GM12878 (cell line): Measurements from ENCODE around the gene HDGF. TPM values are rescaled to one million over a fixed set of nuclear protein-coding genes. Genes with fewer than 3 reads are reported as not detected.

Experiments used
- ATAC-seq: fragments of 200-7000 bp; cut with Tn5 transposase; 3 replicates; pipeline ENCODE4 v1.9.1; 2020; ENCODE audit warnings: mild to moderate bottlenecking, moderate library complexity
- BruUV-seq: library from RNA; stranded (reverse); fragments of 400-500 nt; replicated peaks from 2 replicates; lab custom pipeline; 2021; lab: Mats Ljungman, UMichigan
- CTCF ChIA-PET: fragments of 300-600 bp; sonication (Branson Sonifier 250); formaldehyde crosslinking; extraction: SDS; loops from one replicate; lab custom pipeline; 2021; ENCODE audit warnings: inconsistent platforms; lab: Yijun Ruan, JAX
- POLR2A ChIA-PET: fragments of 350-600 bp; formaldehyde crosslinking; extraction: SDS; loops from one replicate; lab custom pipeline; 2021; ENCODE audit warnings: inconsistent platforms; lab: Charles Lee
- RAD21 ChIA-PET: fragments of 300-600 bp; sonication (Branson Sonifier 250); formaldehyde crosslinking; loops from one replicate; lab custom pipeline; 2023; ENCODE audit warnings: antibody characterized with exemption; ENCODE audit not compliant: unreplicated experiment; lab: Charles Lee
- SMC1A ChIA-PET: fragments of 300-600 bp; sonication (Branson Sonifier 250); formaldehyde crosslinking; loops from one replicate; lab custom pipeline; 2023; ENCODE audit not compliant: unreplicated experiment, uncharacterized antibody; lab: Charles Lee
- DNase-seq: peaks from one replicate; pipeline ENCODE4 v3.0.0-alpha.2; 2011; ENCODE audit warnings: low read depth, low spot score
- FAIRE-seq: peaks from 3 replicates; lab custom pipeline; 2011; peaks lifted over from hg19 to GRCh38; lab: Jason Lieb, UNC
- H2AFZ ChIP-seq: 2 replicates; pipeline ENCODE4 v1.6.0; 2011; ENCODE audit warnings: low read depth, low read length, control low read depth; ENCODE audit not compliant: control insufficient read depth
- H3K27ac ChIP-seq: 2 replicates; pipeline ENCODE4 v1.5.1; 2011; ENCODE audit warnings: control low read depth; ENCODE audit not compliant: control insufficient read depth, insufficient read depth
- H3K27me3 ChIP-seq, 2 experiments: replicated peaks in 1 of 2; 2 replicates each; pipeline versions ENCODE4 v1.6.0 to v1.6.1; 2011; ENCODE audit warnings: low read length in 1 of 2; ENCODE audit not compliant: control insufficient read depth in 2 of 2, insufficient read depth in 2 of 2
- H3K36me3 ChIP-seq, 2 experiments: 2 replicates each; pipeline ENCODE4 v1.5.1; 2011; ENCODE audit warnings: low read length in 1 of 2; ENCODE audit not compliant: control insufficient read depth in 2 of 2, insufficient read depth in 2 of 2
- H3K4me1 ChIP-seq: 2 replicates; pipeline ENCODE4 v1.6.1; 2011; ENCODE audit warnings: mild to moderate bottlenecking, low read length, moderate library complexity, mixed read lengths; ENCODE audit not compliant: control insufficient read depth, insufficient read depth
- H3K4me2 ChIP-seq: 2 replicates; pipeline ENCODE4 v1.6.0; 2011; ENCODE audit warnings: control low read depth; ENCODE audit not compliant: control insufficient read depth, insufficient read depth
- H3K4me3 ChIP-seq: fragments of 200-600 bp; sonication (generic); 2 replicates; pipeline ENCODE4 v1.5.1; 2016
- H3K79me2 ChIP-seq: 2 replicates; pipeline ENCODE4 v1.6.0; 2011; ENCODE audit warnings: low read length; ENCODE audit not compliant: control insufficient read depth, insufficient read depth
- H3K9ac ChIP-seq: 2 replicates; pipeline ENCODE4 v1.8.0; 2011; ENCODE audit warnings: low read length, control low read depth, mixed read lengths; ENCODE audit not compliant: control insufficient read depth, insufficient read depth
- H3K9me3 ChIP-seq: replicated peaks from 3 replicates; pipeline ENCODE4 v1.5.1; 2011; ENCODE audit warnings: mild to moderate bottlenecking, low read length; ENCODE audit not compliant: control insufficient read depth, insufficient read depth
- H4K20me1 ChIP-seq: 2 replicates; pipeline ENCODE4 v1.6.0; 2011; ENCODE audit not compliant: control insufficient read depth, insufficient read depth
- CTCF ChIP-seq, 3 experiments: IDR thresholded peaks in 2 of 3; conservative IDR thresholded peaks in 1 of 3; 2 replicates each; pipeline ENCODE4 v1.5.1; 2011; ENCODE audit warnings: low read depth in 3 of 3, low read length in 3 of 3, mild to moderate bottlenecking in 3 of 3, control low read depth in 2 of 3, moderate library complexity in 2 of 3, inconsistent platforms in 1 of 3, mixed read lengths in 1 of 3; ENCODE audit not compliant: control insufficient read depth in 2 of 3, insufficient read depth in 1 of 3; ENCODE audit errors: extremely low read depth in 1 of 3
- FOXK2 ChIP-seq: fragments of 450-650 bp; IDR thresholded peaks from 2 replicates; pipeline ENCODE4 v1.6.1; 2017; ENCODE audit warnings: mild to moderate bottlenecking, moderate library complexity
- HDGF ChIP-seq: fragments of 450-650 bp; IDR thresholded peaks from 2 replicates; pipeline ENCODE4 v1.6.1; 2016; ENCODE audit warnings: antibody characterized with exemption
- IKZF1 ChIP-seq: fragments of 450-650 bp; conservative IDR thresholded peaks from 2 replicates; pipeline ENCODE4 v1.6.1; 2017; ENCODE audit warnings: antibody characterized with exemption, mild to moderate bottlenecking
- LARP7 ChIP-seq: fragments of 450-650 bp; IDR thresholded peaks from 2 replicates; pipeline ENCODE4 v1.6.1; 2017; ENCODE audit warnings: mild to moderate bottlenecking
- MXI1 ChIP-seq: fragments of 150-350 bp; IDR thresholded peaks from 2 replicates; pipeline ENCODE4 v1.6.1; 2011; ENCODE audit warnings: low read depth, mild to moderate bottlenecking, inconsistent platforms, low read length, improper control_type of control experiment
- NBN ChIP-seq: fragments of 450-650 bp; IDR thresholded peaks from 2 replicates; pipeline ENCODE4 v1.6.1; 2016
- NKRF ChIP-seq: fragments of 450-650 bp; conservative IDR thresholded peaks from 2 replicates; pipeline ENCODE4 v1.6.1; 2017; ENCODE audit warnings: mild to moderate bottlenecking, moderate library complexity
- SMARCA5 ChIP-seq: fragments of 450-650 bp; IDR thresholded peaks from 2 replicates; pipeline ENCODE4 v1.6.1; 2017; ENCODE audit warnings: mild to moderate bottlenecking
- STAT3 ChIP-seq: IDR thresholded peaks from 2 replicates; pipeline ENCODE4 v1.6.1; 2011; ENCODE audit warnings: low read depth, low read length, improper control_type of control experiment
- USF1 ChIP-seq: IDR thresholded peaks from 2 replicates; pipeline ENCODE4 v1.6.1; 2011; ENCODE audit warnings: borderline replicate concordance, low read depth, mild to moderate bottlenecking, moderate library complexity, mixed read lengths, low read length; ENCODE audit not compliant: insufficient read depth; ENCODE audit errors: extremely low read length
- ZBTB11 ChIP-seq: fragments of 450-650 bp; formaldehyde crosslinking; IDR thresholded peaks from 2 replicates; pipeline ENCODE4 v1.5.0; 2022; ENCODE audit warnings: mild to moderate bottlenecking, missing genetic modification characterization
- ZNF274 ChIP-seq: IDR thresholded peaks from one replicate; pipeline ENCODE4 v1.8.0; 2011; ENCODE audit not compliant: insufficient read length, insufficient read depth
- WGBS: methylation state at CpG from one replicate; pipeline ENCODE4 v1.1.6; 2016; ENCODE audit warnings: low lambda C conversion rate; ENCODE audit not compliant: insufficient replicate concordance, insufficient coverage; ENCODE audit errors: missing lambda C conversion rate; 5-methylcytosine and 5-hydroxymethylcytosine counted together
- in situ Hi-C: fragments of 300-500 bp; cut with MboI; formaldehyde crosslinking; loops from 9 replicates; pipeline ENCODE4 v1.14.3; 2018; ENCODE audit warnings: mixed read lengths
- intact Hi-C: fragments of 100-400 bp; cut with micrococcal nuclease; formaldehyde crosslinking; loops from one replicate; pipeline ENCODE4 v1.14.2; 2022; ENCODE audit not compliant: unreplicated experiment
- polyA plus RNA-seq, 11 experiments: library from polyadenylated mRNA; depleted of rRNA in 4 of 11; unstranded in 6 of 11; stranded (reverse) in 5 of 11; fragments of >200 nt; fragmentation: Nextera tagmentation in 4 of 11; fragmentation: Illumina TruSeq in 1 of 11; extraction: Ambion mirVana in 4 of 11; extraction: Trizol in 1 of 11; gene quantifications; 1 replicate in 1 of 11; 2 replicates in 10 of 11; pipeline versions ENCODE4 v1.2.1 to v1.2.3, GENCODE V29; 2011 to 2016; ENCODE audit warnings: inconsistent platforms in 2 of 11, missing spikeins in 2 of 11, low read depth in 1 of 11
- total RNA-seq, 4 experiments: library from RNA; depleted of rRNA in 3 of 4; stranded (reverse); fragments of >200 nt in 3 of 4; fragmentation: Illumina TruSeq in 1 of 4; extraction: Trizol in 1 of 4; gene quantifications; 2 replicates each; pipeline versions ENCODE4 v1.2.1 to v1.2.3, GENCODE V29; 2013 to 2021

The HDGF gene
- total and polyA plus RNA-seq, 10 of the 15 experiments (the other 5 are each of a cell fraction or from before 2014, with no cell fraction given), result 28.3 to 372 (median 209) TPM

DNA sequence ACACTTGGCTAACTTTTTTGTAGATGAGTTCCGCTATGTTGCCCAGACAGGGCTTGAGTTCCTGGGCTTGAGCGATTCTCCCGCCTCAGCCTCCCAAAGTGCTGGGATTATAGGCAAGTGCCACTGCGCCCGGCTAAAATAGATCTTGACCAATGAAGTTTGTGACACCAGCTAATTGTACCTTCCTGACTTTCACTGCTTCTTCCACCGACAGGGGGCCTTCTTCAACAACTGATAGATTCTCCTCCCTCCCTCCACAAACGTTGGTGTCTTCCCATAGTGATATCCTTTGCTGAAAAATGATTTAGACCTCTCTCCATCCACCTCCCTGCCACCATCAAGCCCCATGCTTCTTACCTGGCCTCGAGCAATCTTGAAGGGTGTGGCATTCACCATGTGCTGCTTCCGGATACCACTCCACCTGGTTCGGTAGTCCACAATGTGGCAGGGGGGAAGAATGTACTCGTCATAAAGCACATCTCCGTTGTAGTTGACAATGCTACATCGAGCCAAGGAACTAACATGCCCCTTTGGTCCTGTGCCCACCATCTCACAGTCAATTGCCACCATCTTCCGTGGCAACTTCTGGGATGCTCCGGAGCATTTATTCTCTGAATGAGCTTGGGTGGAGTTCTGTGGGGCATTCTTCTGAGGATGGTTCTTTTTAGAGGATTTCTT lies 24.8 kb downstream of the HDGF start:
- CTCF ChIA-PET, result interaction anchor here (0.6 to 11.2 kb wide), 70 partner anchors 10 to 449 kb away, joined by 3 to 433 read pairs (median 6); partner anchors contain the start of genes CRABP2, HAPLN2, HDGF and INSRR
- in situ Hi-C loops, result no loop called here
- H3K27me3 ChIP-seq, result no peaks in the 10 kb centered on the region
- POLR2A ChIA-PET, result interaction anchor here (0.6 to 7.0 kb wide), 11 partner anchors 13 to 157 kb away, joined by 3 to 75 read pairs (median 8); partner anchors contain the start of genes HDGF, MRPL24, NTRK1 and PRCC
- H3K36me3 ChIP-seq, result peaks cover 12 to 26% of the 10 kb centered on the region in 2 experiments
- SMC1A ChIA-PET, result interaction anchor here (0.6 to 10.0 kb wide), 44 partner anchors 11 to 269 kb away, joined by 3 to 168 read pairs (median 7); partner anchors contain the start of genes CRABP2, HDGF, INSRR and MRPL24
- H3K4me2 ChIP-seq, result peak overlapping the region; percentile 99
- peaks cover 77% of the 10 kb centered on the region for H3K79me2 ChIP-seq
- peaks cover 14% of the 10 kb centered on the region for H3K4me1 ChIP-seq
- under 1% methylated on average over 15 of the region's 15 CpGs for WGBS
- FAIRE-seq (peak; percentile 27), DNase-seq (no peak), ATAC-seq (peak; percentile 49)
- H4K20me1 ChIP-seq, result peaks cover 7% of the 10 kb centered on the region
- peak overlapping the region; percentile 100 for H3K4me3 ChIP-seq
- peak overlapping the region; percentile 98 for H3K9ac ChIP-seq
- H3K9me3 ChIP-seq, result no peaks in the 10 kb centered on the region
- BruUV-seq, result no TSS peak
- intact Hi-C loops, result loop anchor here (1.0 to 10.0 kb wide), 6 partner anchors 26 to 164 kb away; partner anchors contain the start of gene NTRK1
- RAD21 ChIA-PET, result interaction anchor here (0.6 to 7.1 kb wide), 41 partner anchors 14 to 455 kb away, joined by 3 to 173 read pairs (median 7); partner anchors contain the start of genes CRABP2, HDGF, INSRR and MRPL24
- H3K27ac ChIP-seq, result peak overlapping the region; percentile 91
- H2AFZ ChIP-seq, result no peak overlapping the region
- TF ChIP-seq NKRF, result 0 out of 2 replicates have a peak, but pooled peaks have one; percentile 45
- TF ChIP-seq USF1, result no peak
- TF ChIP-seq MXI1, result peak; percentile 33; the same call in 1 of the 2 replicates
- peak; percentile 36; the same call in 1 of the 2 replicates for TF ChIP-seq NBN
- TF ChIP-seq FOXK2, result no peak
- peak; percentile 71 to 75 (median 72) for TF ChIP-seq CTCF (IDR thresholded peaks at IDR 0.05 in 2 of 3, conservative IDR thresholded peaks at IDR 0.05 in 1 of 3; ENCODE audit: control insufficient read depth in 2 of 3, extremely low read depth in 1 of 3, insufficient read depth in 1 of 3, low read depth in 3 of 3, low read length in 3 of 3)
- TF ChIP-seq HDGF, result peak; percentile 67; the same call in 1 of the 2 replicates
- TF ChIP-seq ZNF274, result no peak
- TF ChIP-seq IKZF1, result 0 out of 2 replicates have a peak, but pooled peaks have one; percentile 7
- TF ChIP-seq ZBTB11 (CRISPR knock-in tag), result no peak
- peak; percentile 83; the same call in 1 of the 2 replicates for TF ChIP-seq SMARCA5
- TF ChIP-seq LARP7, result 0 out of 2 replicates have a peak, but pooled peaks have one; percentile 47
- no peak for TF ChIP-seq STAT3
